Pericardium fibroblast (primary cell): ENCODE results near the gene TNFRSF17. TPM values are rescaled to one million over a fixed set of nuclear protein-coding genes. Genes with fewer than 3 reads are reported as not detected.

Source experiments
- total RNA-seq: library from RNA; depleted of rRNA; stranded (reverse); fragments of >200 nt; gene quantifications from 2 replicates; pipeline ENCODE4 v1.2.3, GENCODE V29; 2015

The TNFRSF17 gene
- total RNA-seq, result not detected in 2 replicates

GRCh38 chr16:11964761-11965551 lies at the start of gene TNFRSF17:
Gene TNFRSF17, plus strand, starts transcription at chr16:11965210. Its CDS starts 115 bp downstream, at chr16:11965325.

GRCh38 chr16:11915644-11916523 lies 49.1 kb upstream of the TNFRSF17 start, which contains the start of gene GSPT1:
Gene GSPT1, minus strand, starts transcription at chr16:11915956. Its CDS starts 236 bp downstream, at chr16:11915720.

GRCh38 chr16:11941945-11942344 lies 23.1 kb upstream of the TNFRSF17 start, which contains the start of gene NPIPB2:
Gene NPIPB2, minus strand, starts transcription at chr16:11942045. Its CDS starts 0 bp downstream, at chr16:11942045.

Other genes starting within 250 kb of the TNFRSF17 start
- 28.7 and 37.3 TPM in 2 replicates for gene TXNDC11, start 222.4 kb upstream of the TNFRSF17 start, total RNA-seq
- gene ZC3H7A, start 168.0 kb upstream of the TNFRSF17 start, total RNA-seq, result 29.3 and 32.3 TPM in 2 replicates
- gene RSL1D1, start 113.7 kb upstream of the TNFRSF17 start, total RNA-seq, result 107 and 167 TPM in 2 replicates
- gene GSPT1, start 49.3 kb upstream of the TNFRSF17 start, total RNA-seq, result 47.7 and 54.8 TPM in 2 replicates
- gene NPIPB2, start 23.2 kb upstream of the TNFRSF17 start, total RNA-seq, result 0.23 and 2.3 TPM in 2 replicates
- 6.3 and 6.4 TPM in 2 replicates for gene SNX29, start 11.5 kb downstream of the TNFRSF17 start, total RNA-seq